K562 (cell line): ENCODE results near the gene NLRP4. TPM values are rescaled to one million over a fixed set of nuclear protein-coding genes. Genes with fewer than 3 reads are reported as not detected.
A peak's percentile ranks its signal among the peaks of the same experiment; 100 is the strongest.

Experiments used
- ATAC-seq: fragments of 200-7000 bp; cut with Tn5 transposase; 3 replicates; pipeline ENCODE4 v1.9.1; 2020; ENCODE audit warnings: moderate library complexity
- BruUV-seq: library from RNA; stranded (reverse); fragments of 400-500 nt; replicated peaks from 2 replicates; lab custom pipeline; 2021; lab: Mats Ljungman, UMichigan
- CTCF ChIA-PET: fragments of 300-600 bp; formaldehyde crosslinking; extraction: SDS; loops from one replicate; lab custom pipeline; 2021; ENCODE audit warnings: low intra/inter-chr PET ratio; lab: Yijun Ruan, JAX
- POLR2A ChIA-PET: fragments of 300-600, 350-650 bp; sonication (Branson Sonifier 250); formaldehyde crosslinking; extraction: SDS; loops from one replicate; lab custom pipeline; 2021; ENCODE audit warnings: antibody characterized with exemption, inconsistent platforms; lab: Yijun Ruan, JAX
- DNase-seq, 4 experiments: peaks; one replicate each; pipeline versions ENCODE4 v3.0.0 to v3.0.0-alpha.2; 2011 to 2018; ENCODE audit warnings: low spot score in 3 of 4, mixed read lengths in 3 of 4; ENCODE audit errors: extremely low read depth in 1 of 4
- FAIRE-seq: peaks from 2 replicates; lab custom pipeline; 2011; peaks lifted over from hg19 to GRCh38; lab: Jason Lieb, UNC
- H2AFZ ChIP-seq: 2 replicates; pipeline ENCODE4 v1.6.0; 2011; ENCODE audit warnings: low read depth, low read length, control low read depth, inconsistent platforms
- H3K27ac ChIP-seq: fragments of 200-600 bp; 3 replicates; pipeline ENCODE4 v1.8.0; 2011; ENCODE audit warnings: low read depth, mild to moderate bottlenecking, control low read depth, inconsistent platforms, low read length, moderate library complexity, mixed read lengths; ENCODE audit errors: extremely low read depth
- H3K27me3 ChIP-seq, 2 experiments: fragments of 300-600 bp in 1 of 2; 2 replicates in 1 of 2; 3 replicates in 1 of 2; pipeline versions ENCODE4 v1.6.0 to v1.8.0; 2011; ENCODE audit warnings: inconsistent platforms in 2 of 2, low read length in 2 of 2, mild to moderate bottlenecking in 1 of 2, mixed read lengths in 1 of 2, moderate library complexity in 1 of 2; ENCODE audit not compliant: control insufficient read depth in 2 of 2, insufficient read depth in 2 of 2
- H3K36me3 ChIP-seq: fragments of 300-600 bp; 3 replicates; pipeline ENCODE4 v1.8.0; 2011; ENCODE audit warnings: mild to moderate bottlenecking, low read length, inconsistent platforms; ENCODE audit not compliant: control insufficient read depth, insufficient read depth
- H3K4me1 ChIP-seq, 2 experiments: fragments of 200-600 bp in 1 of 2; replicated peaks in 1 of 2; 2 replicates in 1 of 2; 3 replicates in 1 of 2; pipeline versions ENCODE4 v1.5.1 to v1.8.0; 2011; ENCODE audit warnings: inconsistent platforms in 2 of 2, low read length in 2 of 2, mild to moderate bottlenecking in 1 of 2, mixed read lengths in 1 of 2, moderate library complexity in 1 of 2; ENCODE audit not compliant: control insufficient read depth in 2 of 2, insufficient read depth in 2 of 2
- H3K4me2 ChIP-seq: 2 replicates; pipeline ENCODE4 v1.6.1; 2011; ENCODE audit warnings: low read length, control low read depth, inconsistent platforms, mixed read lengths; ENCODE audit not compliant: insufficient read depth
- H3K4me3 ChIP-seq: fragments of 200-600 bp; sonication (generic), shearing (Covaris generic); 2 replicates; pipeline ENCODE4 v1.5.1; 2016; ENCODE audit warnings: control low read depth, inconsistent platforms
- H3K79me2 ChIP-seq: fragments of 200-600 bp; 3 replicates; pipeline ENCODE4 v1.8.0; 2011; ENCODE audit warnings: low read length, inconsistent platforms; ENCODE audit not compliant: control insufficient read depth, insufficient read depth
- H3K9ac ChIP-seq, 2 experiments: 2 replicates each; pipeline versions ENCODE4 v1.6.0 to v1.6.1; 2011; ENCODE audit warnings: low read depth in 2 of 2, low read length in 2 of 2, control low read depth in 1 of 2, inconsistent platforms in 1 of 2, mild to moderate bottlenecking in 1 of 2, mixed read lengths in 1 of 2; ENCODE audit not compliant: insufficient read depth in 1 of 2
- H3K9me1 ChIP-seq: one replicate; pipeline ENCODE4 v1.6.0; 2011; ENCODE audit warnings: inconsistent platforms, mild to moderate bottlenecking, low read length, moderate library complexity; ENCODE audit not compliant: control insufficient read depth, insufficient read depth
- H3K9me3 ChIP-seq: replicated peaks from 2 replicates; pipeline ENCODE4 v1.5.1; 2011; ENCODE audit warnings: low read depth, low read length, inconsistent platforms; ENCODE audit not compliant: control insufficient read depth, insufficient read depth
- H4K20me1 ChIP-seq: replicated peaks from 2 replicates; pipeline ENCODE4 v1.6.1; 2011; ENCODE audit warnings: low read length, inconsistent platforms, mixed read lengths; ENCODE audit not compliant: control insufficient read depth, insufficient read depth
- ARNT ChIP-seq, 2 experiments: fragments of 450-650 bp; IDR thresholded peaks; 2 replicates each; pipeline ENCODE4 v1.6.1; 2016; ENCODE audit warnings: mild to moderate bottlenecking in 1 of 2
- BRD4 ChIP-seq: fragments of 200-600 bp; sonication (generic); IDR thresholded peaks from 2 replicates; pipeline ENCODE4 v1.6.1; 2017; ENCODE audit warnings: inconsistent platforms
- CBX8 ChIP-seq: fragments of 200-600 bp; sonication (generic); IDR thresholded peaks from 2 replicates; pipeline ENCODE4 v1.6.1; 2012; ENCODE audit warnings: borderline replicate concordance, mixed run types, low read depth, mild to moderate bottlenecking, moderate library complexity, mixed read lengths, low read length, control low read depth, inconsistent platforms; ENCODE audit not compliant: poor library complexity, severe bottlenecking; ENCODE audit errors: extremely low read depth
- FOXA1 ChIP-seq: fragments of 450-650 bp; IDR thresholded peaks from 2 replicates; pipeline ENCODE4 v1.6.1; 2016; ENCODE audit warnings: mild to moderate bottlenecking, borderline replicate concordance
- PRPF4 ChIP-seq: fragments of 200-400 bp; formaldehyde crosslinking; IDR thresholded peaks from one replicate; pipeline ENCODE4 v1.6.1; 2017; ENCODE audit warnings: low read length, low read depth, mild to moderate bottlenecking; ENCODE audit not compliant: insufficient read depth, poor library complexity, severe bottlenecking
- ZBTB1 ChIP-seq: sonication (generic); formaldehyde crosslinking; IDR thresholded peaks from 2 replicates; pipeline ENCODE4 v1.8.1; 2023; ENCODE audit warnings: missing genetic modification reagents, low read depth, mild to moderate bottlenecking, borderline replicate concordance
- ZNF551 ChIP-seq: fragments of 250-450 bp; sonication (Bioruptor Pico); IDR thresholded peaks from 2 replicates; pipeline ENCODE4 v1.5.0; 2021; ENCODE audit warnings: mild to moderate bottlenecking, moderate library complexity
- ZNF75A ChIP-seq: fragments of 450-650 bp; formaldehyde crosslinking; IDR thresholded peaks from 2 replicates; pipeline ENCODE4 v1.4.0; 2020; ENCODE audit warnings: mild to moderate bottlenecking
- ZNF764 ChIP-seq: fragments of 250-450 bp; sonication (Bioruptor Pico); IDR thresholded peaks from 2 replicates; pipeline ENCODE4 v1.4.0; 2020; ENCODE audit warnings: low read depth, mild to moderate bottlenecking, moderate library complexity
- WGBS: fragments of 100-300 bp; shearing (Covaris generic); methylation state at CpG from one replicate; pipeline ENCODE4 v1.1.6; 2016; ENCODE audit warnings: low coverage, mixed read lengths; ENCODE audit not compliant: insufficient coverage; ENCODE audit errors: missing lambda C conversion rate; 5-methylcytosine and 5-hydroxymethylcytosine counted together
- in situ Hi-C: fragments of 300-500 bp; cut with MboI; formaldehyde crosslinking; loops from 4 replicates; pipeline ENCODE4 v1.15.0; 2018; ENCODE audit warnings: inconsistent platforms, mixed read lengths
- intact Hi-C: fragments of 100-400 bp; cut with micrococcal nuclease; formaldehyde crosslinking; loops from 2 replicates; pipeline ENCODE4 v1.14.2; 2022
- polyA plus RNA-seq, 8 experiments: library from polyadenylated mRNA; depleted of rRNA in 4 of 8; stranded (reverse) in 5 of 8; unstranded in 3 of 8; fragments of >200 nt; fragmentation: Nextera tagmentation in 2 of 8; fragmentation: Illumina TruSeq in 1 of 8; extraction: Ambion mirVana in 2 of 8; extraction: Trizol in 1 of 8; gene quantifications; 2 replicates each; pipeline versions ENCODE4 v1.2.1 to v1.2.3, GENCODE V29; 2011 to 2014; ENCODE audit warnings: inconsistent platforms in 1 of 8, missing spikeins in 1 of 8
- total RNA-seq, 7 experiments: library from RNA; depleted of rRNA in 6 of 7; stranded (reverse); fragments of >200 nt in 6 of 7; fragmentation: Illumina TruSeq in 2 of 7; extraction: Trizol in 2 of 7; gene quantifications; 2 replicates each; pipeline versions ENCODE4 v1.2.1 to v1.2.3, GENCODE V29; 2011 to 2021; ENCODE audit warnings: low replicate concordance in 1 of 7
- TF ChIP-seq, protein P1 (sequence below): fragments of 250-450 bp; sonication (Bioruptor Pico); IDR thresholded peaks from 2 replicates; pipeline ENCODE4 v1.5.0; 2021
- TF ChIP-seq, protein P2 (sequence below), 2 experiments: IDR thresholded peaks; 2 replicates each; pipeline ENCODE4 v1.6.1; 2012; ENCODE audit warnings: improper control_type of control experiment in 2 of 2, low read depth in 2 of 2, low read length in 2 of 2, borderline replicate concordance in 1 of 2

Gene NLRP4
- total and polyA plus RNA-seq, 9 of the 15 experiments (the other 6 are each of a cell fraction or from before 2014, with no cell fraction given), result 0.03 to 0.14 (median 0.05) TPM; not detected in 3

DNA sequence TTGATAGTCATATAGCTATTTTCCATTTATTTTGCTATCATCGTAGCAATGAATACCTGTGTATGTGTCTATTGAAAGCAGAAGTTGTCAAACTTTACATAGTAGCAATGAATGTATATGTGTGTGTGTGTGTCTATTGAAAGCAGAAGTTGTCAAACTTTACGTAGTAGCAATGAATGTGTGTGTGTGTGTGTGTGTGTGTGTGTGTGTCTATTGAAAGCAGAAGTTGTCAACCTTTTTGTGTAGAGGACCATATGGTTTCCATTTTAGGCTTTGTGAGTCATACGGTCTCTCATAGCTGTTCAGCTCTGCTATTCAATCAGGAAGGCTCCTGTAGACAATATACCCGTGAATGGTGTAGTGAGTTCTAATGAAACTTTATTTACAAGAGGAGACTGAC, 20.8 kb downstream of the NLRP4 start (continued):
- TF ChIP-seq, protein P1, sequence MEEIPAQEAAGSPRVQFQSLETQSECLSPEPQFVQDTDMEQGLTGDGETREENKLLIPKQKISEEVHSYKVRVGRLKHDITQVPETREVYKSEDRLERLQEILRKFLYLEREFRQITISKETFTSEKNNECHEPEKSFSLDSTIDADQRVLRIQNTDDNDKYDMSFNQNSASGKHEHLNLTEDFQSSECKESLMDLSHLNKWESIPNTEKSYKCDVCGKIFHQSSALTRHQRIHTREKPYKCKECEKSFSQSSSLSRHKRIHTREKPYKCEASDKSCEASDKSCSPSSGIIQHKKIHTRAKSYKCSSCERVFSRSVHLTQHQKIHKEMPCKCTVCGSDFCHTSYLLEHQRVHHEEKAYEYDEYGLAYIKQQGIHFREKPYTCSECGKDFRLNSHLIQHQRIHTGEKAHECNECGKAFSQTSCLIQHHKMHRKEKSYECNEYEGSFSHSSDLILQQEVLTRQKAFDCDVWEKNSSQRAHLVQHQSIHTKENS (CRISPR knock-in tag), result no peak
- TF ChIP-seq ZNF551 (CRISPR knock-in tag), result no peak
- TF ChIP-seq ZNF75A (CRISPR knock-in tag), result no peak
- TF ChIP-seq PRPF4, result no peak

DNA sequence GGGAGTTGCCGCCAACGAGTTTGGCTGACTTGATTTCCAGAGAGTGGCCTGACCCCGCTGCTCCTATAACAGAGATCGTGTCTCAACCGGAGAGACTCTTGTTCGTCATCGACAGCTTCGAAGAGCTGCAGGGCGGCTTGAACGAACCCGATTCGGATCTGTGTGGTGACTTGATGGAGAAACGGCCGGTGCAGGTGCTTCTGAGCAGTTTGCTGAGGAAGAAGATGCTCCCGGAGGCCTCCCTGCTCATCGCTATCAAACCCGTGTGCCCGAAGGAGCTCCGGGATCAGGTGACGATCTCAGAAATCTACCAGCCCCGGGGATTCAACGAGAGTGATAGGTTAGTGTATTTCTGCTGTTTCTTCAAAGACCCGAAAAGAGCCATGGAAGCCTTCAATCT, 21.6 kb downstream of the NLRP4 start:
- no peak for FAIRE-seq
- WGBS, result 1% methylated on average over 23 of the region's 23 CpGs

More for the DNA sequence above, 21.6 kb downstream of the NLRP4 start:
- Histone ChIP-seq H3K9ac (no peak overlapping the region), H3K9me1 (no peaks in the 10 kb centered on the region), H3K4me2 (no peak overlapping the region), H2AFZ (no peak overlapping the region), H3K79me2 (no peaks in the 10 kb centered on the region), H3K36me3 (no peaks in the 10 kb centered on the region), H3K27ac (no peak overlapping the region), H3K27me3 (peaks cover 11 to 42% of the 10 kb centered on the region in 2 experiments; a peak in 3 of 5 replicates), H3K4me1 (no peaks in the 10 kb centered on the region), H4K20me1 (no peaks in the 10 kb centered on the region; the same call in 1 of the 2 replicates), H3K9me3 (no peaks in the 10 kb centered on the region), H3K4me3 (no peak overlapping the region)
- ATAC-seq, result no peak
- no peak for DNase-seq
- ChIA-PET POLR2A (interaction anchor here (0.7 kb wide), 1 partner anchor 475 kb away, joined by 4 read pairs; no protein-coding TSS in a partner anchor), CTCF (no interaction called here)
- TF ChIP-seq ARNT (IDR thresholded peaks at IDR 0.05) (no peak), PRPF4 (no peak), BRD4 (no peak), ZNF764 (no peak), CBX8 (peak; percentile 42), ZBTB1 (no peak), FOXA1 (no peak)
- TF ChIP-seq, protein P2, sequence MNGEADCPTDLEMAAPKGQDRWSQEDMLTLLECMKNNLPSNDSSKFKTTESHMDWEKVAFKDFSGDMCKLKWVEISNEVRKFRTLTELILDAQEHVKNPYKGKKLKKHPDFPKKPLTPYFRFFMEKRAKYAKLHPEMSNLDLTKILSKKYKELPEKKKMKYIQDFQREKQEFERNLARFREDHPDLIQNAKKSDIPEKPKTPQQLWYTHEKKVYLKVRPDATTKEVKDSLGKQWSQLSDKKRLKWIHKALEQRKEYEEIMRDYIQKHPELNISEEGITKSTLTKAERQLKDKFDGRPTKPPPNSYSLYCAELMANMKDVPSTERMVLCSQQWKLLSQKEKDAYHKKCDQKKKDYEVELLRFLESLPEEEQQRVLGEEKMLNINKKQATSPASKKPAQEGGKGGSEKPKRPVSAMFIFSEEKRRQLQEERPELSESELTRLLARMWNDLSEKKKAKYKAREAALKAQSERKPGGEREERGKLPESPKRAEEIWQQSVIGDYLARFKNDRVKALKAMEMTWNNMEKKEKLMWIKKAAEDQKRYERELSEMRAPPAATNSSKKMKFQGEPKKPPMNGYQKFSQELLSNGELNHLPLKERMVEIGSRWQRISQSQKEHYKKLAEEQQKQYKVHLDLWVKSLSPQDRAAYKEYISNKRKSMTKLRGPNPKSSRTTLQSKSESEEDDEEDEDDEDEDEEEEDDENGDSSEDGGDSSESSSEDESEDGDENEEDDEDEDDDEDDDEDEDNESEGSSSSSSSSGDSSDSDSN (IDR thresholded peaks at IDR 0.05; ENCODE audit: borderline replicate concordance in 1 of 2, low read depth in 2 of 2, low read length in 2 of 2), result no peak
- no TSS peak for BruUV-seq
- intact Hi-C loops (no loop called here), in situ Hi-C loops (no loop called here)
